Activated T-helper 2 cell treated with anti-CD3 and anti-CD28 coated beads, Interferon-gamma antibody, Interleukin-2, Interleukin-4, amounts not matched to agents 10 μg/mL and 5 μg/mL and 100 μg/mL, durations not matched to agents 14 hours and 24 hours and 36 hours (primary cell): Measurements from ENCODE around the gene POT1. TPM values are rescaled to one million over a fixed set of nuclear protein-coding genes. Genes with fewer than 3 reads are reported as not detected.
"Not testable (repeated sequence)": the region's sequence is repeated elsewhere in the genome, so short reads cannot be mapped to it uniquely, and the experiment has no call there.

Source experiments
- DNase-seq: peaks from one replicate; pipeline ENCODE4 v3.0.0; 2021; ENCODE audit warnings: low spot score
- H3K27ac Mint-ChIP-seq: one replicate; pipeline ENCODE4 v1.8.0; 2021; ENCODE audit warnings: mixed read lengths
- H3K27me3 Mint-ChIP-seq: one replicate; pipeline ENCODE4 v1.8.0; 2021; ENCODE audit warnings: low read depth, mixed read lengths
- H3K36me3 Mint-ChIP-seq: one replicate; pipeline ENCODE4 v1.8.0; 2021; ENCODE audit warnings: low read depth, mixed read lengths
- H3K4me1 Mint-ChIP-seq: one replicate; pipeline ENCODE4 v1.8.0; 2021; ENCODE audit warnings: low read depth, mixed read lengths
- H3K4me3 Mint-ChIP-seq: one replicate; pipeline ENCODE4 v1.8.0; 2021; ENCODE audit warnings: low read depth, mild to moderate bottlenecking, moderate library complexity, mixed read lengths
- H3K9me3 Mint-ChIP-seq: one replicate; pipeline ENCODE4 v1.8.0; 2021; ENCODE audit warnings: mixed read lengths
- intact Hi-C: fragments of 100-400 bp; cut with micrococcal nuclease; formaldehyde crosslinking; loops from one replicate; pipeline ENCODE4 v1.15.1; 2023
- total RNA-seq: library from RNA; stranded (reverse); gene quantifications from 2 replicates; pipeline ENCODE4 v1.2.3, GENCODE V29; 2022

Gene POT1, protein sequence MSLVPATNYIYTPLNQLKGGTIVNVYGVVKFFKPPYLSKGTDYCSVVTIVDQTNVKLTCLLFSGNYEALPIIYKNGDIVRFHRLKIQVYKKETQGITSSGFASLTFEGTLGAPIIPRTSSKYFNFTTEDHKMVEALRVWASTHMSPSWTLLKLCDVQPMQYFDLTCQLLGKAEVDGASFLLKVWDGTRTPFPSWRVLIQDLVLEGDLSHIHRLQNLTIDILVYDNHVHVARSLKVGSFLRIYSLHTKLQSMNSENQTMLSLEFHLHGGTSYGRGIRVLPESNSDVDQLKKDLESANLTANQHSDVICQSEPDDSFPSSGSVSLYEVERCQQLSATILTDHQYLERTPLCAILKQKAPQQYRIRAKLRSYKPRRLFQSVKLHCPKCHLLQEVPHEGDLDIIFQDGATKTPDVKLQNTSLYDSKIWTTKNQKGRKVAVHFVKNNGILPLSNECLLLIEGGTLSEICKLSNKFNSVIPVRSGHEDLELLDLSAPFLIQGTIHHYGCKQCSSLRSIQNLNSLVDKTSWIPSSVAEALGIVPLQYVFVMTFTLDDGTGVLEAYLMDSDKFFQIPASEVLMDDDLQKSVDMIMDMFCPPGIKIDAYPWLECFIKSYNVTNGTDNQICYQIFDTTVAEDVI
- 25.6 and 29.7 TPM in 2 replicates for total RNA-seq

- peak; percentile 95 for DNase-seq
- peak within 1 kb of the TSS; percentile 95 for H3K4me3 Mint-ChIP-seq
- H3K9me3 Mint-ChIP-seq, result no peaks in the 10 kb centered on the region
- H3K36me3 Mint-ChIP-seq, result peaks cover 19% of the 10 kb centered on the region
- peak within 1 kb of the TSS; percentile 95 for H3K27ac Mint-ChIP-seq
- H3K4me1 Mint-ChIP-seq, result peaks cover 33% of the 10 kb centered on the region
- intact Hi-C loops, result loop anchor here (10.0 kb wide), 1 partner anchor 1375 kb away; the partner anchor contains the start of gene NDUFA5
- peaks cover 9% of the 10 kb centered on the region for H3K27me3 Mint-ChIP-seq
These were observed at the start of gene POT1 for GRCh38 chr7:124929467-124930172. TSS of gene POT1 (minus strand) at chr7:124929825. CDS start at chr7:124897173, 32,652 bp downstream.

DNA sequence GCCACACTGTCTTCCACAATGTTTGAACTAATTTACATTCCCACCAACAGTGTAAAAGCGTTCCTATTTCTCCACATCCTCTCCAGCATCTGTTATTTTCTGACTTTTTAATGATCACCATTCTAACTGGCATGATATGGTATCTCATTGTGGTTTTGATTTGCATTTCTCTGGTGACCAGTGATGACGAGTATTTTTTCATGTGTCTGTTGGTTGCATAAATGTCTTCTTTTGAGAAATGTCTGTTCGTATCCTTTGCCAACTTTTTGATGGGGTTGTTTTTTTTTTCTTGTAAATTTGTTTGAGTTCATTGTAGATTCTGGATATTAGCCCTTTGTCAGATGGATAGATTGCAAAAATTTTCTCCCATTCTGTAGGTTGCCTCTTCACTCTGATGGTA is 45.5 kb upstream of the POT1 start:
- H3K9me3 Mint-ChIP-seq, H3K27ac Mint-ChIP-seq, H3K4me1 Mint-ChIP-seq, DNase-seq, H3K27me3 Mint-ChIP-seq, intact Hi-C loops, H3K4me3 Mint-ChIP-seq, H3K36me3 Mint-ChIP-seq: not testable (repeated sequence)

DNA sequence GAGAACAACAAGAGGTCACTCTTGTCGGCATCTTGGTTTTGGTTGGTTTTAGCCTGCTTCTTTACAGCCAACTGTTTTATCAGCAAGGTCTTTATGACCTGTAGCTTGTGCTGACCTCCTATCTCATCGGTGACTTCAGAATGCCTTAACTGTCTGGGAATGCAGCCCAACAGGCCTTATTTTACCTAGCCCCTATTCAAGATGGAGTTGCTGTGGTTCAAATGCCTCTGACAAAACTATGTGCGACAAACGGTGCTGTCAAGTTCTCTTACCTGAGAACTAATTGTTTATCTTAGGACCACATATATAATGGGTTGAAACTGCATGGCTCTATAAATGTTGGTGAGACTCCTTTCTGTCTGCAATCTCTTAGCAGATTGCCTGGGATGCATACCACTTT is 35.9 kb upstream of the POT1 start:
- no peaks in the 10 kb centered on the region for H3K36me3 Mint-ChIP-seq
- no peaks in the 10 kb centered on the region for H3K9me3 Mint-ChIP-seq
- H3K27me3 Mint-ChIP-seq, result no peaks in the 10 kb centered on the region
- H3K4me3 Mint-ChIP-seq, result no peak overlapping the region
- H3K4me1 Mint-ChIP-seq, result no peaks in the 10 kb centered on the region
- intact Hi-C loops, result no loop called here
- H3K27ac Mint-ChIP-seq, result no peak overlapping the region
- no peak for DNase-seq

DNA sequence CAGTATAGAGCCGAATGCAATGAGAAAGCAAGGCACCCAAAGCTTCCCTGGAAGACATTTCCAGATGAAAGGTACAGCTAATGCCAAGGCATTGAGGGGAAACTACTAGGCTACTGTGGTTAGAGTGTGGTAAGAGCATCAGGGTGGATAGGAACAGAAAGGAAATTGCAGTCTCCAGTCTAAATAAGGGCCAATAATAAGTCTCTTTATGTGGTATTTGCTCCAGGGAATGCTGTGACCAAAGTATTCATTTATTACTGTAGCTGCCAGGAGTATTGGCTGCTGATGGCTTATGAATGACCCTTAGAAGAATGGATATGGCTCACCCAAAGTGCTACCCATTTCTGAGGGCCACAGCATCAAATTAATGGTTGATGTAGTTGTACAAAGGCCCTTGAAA is 30.1 kb upstream of the POT1 start:
- H3K9me3 Mint-ChIP-seq, result peaks cover 11% of the 10 kb centered on the region
- H3K36me3 Mint-ChIP-seq, result no peaks in the 10 kb centered on the region
- H3K4me3 Mint-ChIP-seq, result no peak overlapping the region
- intact Hi-C loops, result no loop called here
- no peak overlapping the region for H3K27ac Mint-ChIP-seq
- no peaks in the 10 kb centered on the region for H3K27me3 Mint-ChIP-seq
- peaks cover 3% of the 10 kb centered on the region for H3K4me1 Mint-ChIP-seq
- DNase-seq, result no peak

DNA sequence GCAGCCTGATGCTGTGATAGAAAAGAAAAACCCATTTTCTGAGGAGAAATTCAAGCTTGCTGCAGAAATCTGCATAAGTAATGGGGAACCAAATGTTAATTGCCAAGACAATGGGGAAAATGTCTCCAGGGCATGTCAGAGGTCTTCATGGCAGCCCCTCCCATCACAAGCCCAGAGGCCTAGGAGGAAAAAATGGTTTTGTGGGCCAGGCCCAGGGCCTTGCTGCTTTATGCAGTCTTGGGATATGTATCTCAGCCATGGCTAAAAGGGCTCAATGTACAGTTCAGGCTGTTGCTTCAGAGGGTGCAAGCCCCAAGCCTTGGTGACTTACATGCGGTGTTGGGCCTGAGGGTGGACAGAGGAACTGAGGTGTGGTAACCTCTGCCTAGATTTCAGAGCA is 28.3 kb upstream of the POT1 start:
- H3K4me3 Mint-ChIP-seq, DNase-seq, H3K4me1 Mint-ChIP-seq, H3K27ac Mint-ChIP-seq, H3K36me3 Mint-ChIP-seq, intact Hi-C loops, H3K27me3 Mint-ChIP-seq: not testable (repeated sequence)
- H3K9me3 Mint-ChIP-seq, result peaks cover 11% of the 10 kb centered on the region

DNA sequence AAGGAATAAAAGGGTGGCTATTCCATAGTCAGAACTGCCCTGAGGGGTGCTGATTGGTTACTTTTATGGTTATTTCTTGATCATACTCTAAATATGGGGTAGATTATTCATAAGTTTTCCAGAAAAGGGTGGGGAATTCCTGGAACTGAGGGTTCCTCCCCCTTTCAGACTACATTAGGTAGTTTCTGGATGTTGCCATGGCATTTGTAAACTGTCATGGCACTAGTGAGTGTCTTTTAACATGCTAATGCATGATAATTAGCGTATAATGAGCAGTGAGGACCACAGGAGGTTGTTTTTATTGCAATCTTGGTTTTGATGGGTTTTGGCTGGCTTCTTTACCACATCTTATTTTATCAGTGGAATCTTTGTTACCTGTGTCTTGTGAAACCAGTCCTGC is 26.5 kb upstream of the POT1 start:
- H3K4me3 Mint-ChIP-seq, result no peak overlapping the region
- H3K27ac Mint-ChIP-seq, result no peak overlapping the region
- no peaks in the 10 kb centered on the region for H3K36me3 Mint-ChIP-seq
- peaks cover 3% of the 10 kb centered on the region for H3K4me1 Mint-ChIP-seq
- intact Hi-C loops, result no loop called here
- no peak for DNase-seq
- H3K9me3 Mint-ChIP-seq, result peaks cover 11% of the 10 kb centered on the region
- H3K27me3 Mint-ChIP-seq, result no peaks in the 10 kb centered on the region

DNA sequence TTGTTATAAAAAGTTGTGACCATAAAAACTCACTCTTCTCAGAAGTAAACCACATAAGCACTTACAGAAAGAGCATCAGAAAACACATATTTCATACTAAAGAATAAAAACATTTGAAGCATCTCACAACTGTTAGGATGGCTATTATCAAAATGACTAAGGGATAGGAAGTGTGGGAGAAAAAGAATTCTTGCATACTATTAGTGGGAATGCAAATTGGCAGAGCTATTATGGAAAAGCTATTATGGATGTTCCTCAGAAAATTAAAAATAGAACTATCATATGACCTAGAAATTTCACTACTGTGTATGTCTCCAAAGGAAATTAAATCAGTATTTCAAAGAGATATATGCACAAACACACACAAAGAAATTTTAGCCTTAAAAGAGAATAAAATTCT is 25.2 kb upstream of the POT1 start:
- peaks cover 11% of the 10 kb centered on the region for H3K9me3 Mint-ChIP-seq
- no peaks in the 10 kb centered on the region for H3K36me3 Mint-ChIP-seq
- H3K27me3 Mint-ChIP-seq, result no peaks in the 10 kb centered on the region
- DNase-seq, result no peak
- H3K4me3 Mint-ChIP-seq, result no peak overlapping the region
- intact Hi-C loops, result no loop called here
- peaks cover 3% of the 10 kb centered on the region for H3K4me1 Mint-ChIP-seq
- H3K27ac Mint-ChIP-seq, result no peak overlapping the region

DNA sequence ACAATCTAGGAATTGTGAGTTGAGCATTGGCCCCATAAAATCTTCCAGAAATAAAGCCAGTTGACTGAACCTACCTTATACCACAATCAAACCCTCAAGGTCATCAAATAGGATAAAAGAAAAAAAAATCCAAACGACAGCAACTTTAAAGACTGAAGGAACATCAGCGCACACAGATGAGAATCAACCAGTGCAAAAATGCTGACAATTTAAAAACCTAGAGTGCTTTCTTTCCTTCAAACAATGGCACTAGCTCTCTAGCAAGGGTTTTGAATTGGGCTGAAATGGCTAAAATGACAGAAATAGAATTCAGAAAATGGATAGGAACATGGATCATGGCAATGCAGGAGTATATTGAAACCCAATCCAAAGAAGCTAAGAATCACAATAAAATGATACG is 16.1 kb upstream of the POT1 start:
- Mint-ChIP-seq H3K27me3 (no peaks in the 10 kb centered on the region), H3K9me3 (no peaks in the 10 kb centered on the region), H3K4me3 (no peak overlapping the region), H3K27ac (no peak overlapping the region), H3K36me3 (no peaks in the 10 kb centered on the region), H3K4me1 (peaks cover 2% of the 10 kb centered on the region)
- intact Hi-C loops, result no loop called here
- no peak for DNase-seq

GRCh38 chr7:124943472-124943871 is 13.8 kb upstream of the POT1 start:
- Mint-ChIP-seq H3K4me1 (peaks cover 2% of the 10 kb centered on the region), H3K27ac (no peak overlapping the region), H3K27me3 (no peaks in the 10 kb centered on the region), H3K4me3 (no peak overlapping the region), H3K9me3 (no peaks in the 10 kb centered on the region), H3K36me3 (no peaks in the 10 kb centered on the region)
- intact Hi-C loops, result no loop called here
- DNase-seq, result no peak

GRCh38 chr7:124942399-124942798 is 12.8 kb upstream of the POT1 start:
- no peak overlapping the region for H3K4me3 Mint-ChIP-seq
- no peaks in the 10 kb centered on the region for H3K9me3 Mint-ChIP-seq
- peaks cover 2% of the 10 kb centered on the region for H3K27me3 Mint-ChIP-seq
- H3K4me1 Mint-ChIP-seq, result peaks cover 2% of the 10 kb centered on the region
- no peaks in the 10 kb centered on the region for H3K36me3 Mint-ChIP-seq
- H3K27ac Mint-ChIP-seq, result no peak overlapping the region
- intact Hi-C loops, result no loop called here
- DNase-seq, result no peak

DNA sequence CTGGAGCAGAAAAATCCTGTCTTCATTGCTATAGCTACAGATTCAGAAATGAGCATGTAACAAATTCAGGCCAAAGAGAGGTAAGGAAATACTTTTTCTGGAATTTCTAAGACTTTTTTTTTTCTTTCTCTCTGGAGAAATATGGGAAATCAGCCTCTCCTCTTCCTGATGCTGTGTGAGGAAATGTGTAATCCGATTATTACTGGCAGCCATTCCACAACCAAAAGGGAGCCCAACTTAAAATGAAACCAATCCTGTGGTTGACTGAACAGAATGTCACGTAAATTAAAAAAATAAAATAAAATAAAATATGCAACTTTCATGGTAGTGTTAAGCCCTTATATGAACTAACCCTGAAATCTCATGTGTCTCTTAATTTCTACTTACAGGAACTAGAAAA is 10.7 kb upstream of the POT1 start:
- peaks cover 2% of the 10 kb centered on the region for H3K4me1 Mint-ChIP-seq
- no peaks in the 10 kb centered on the region for H3K36me3 Mint-ChIP-seq
- no peak for DNase-seq
- intact Hi-C loops, result no loop called here
- no peak overlapping the region for H3K4me3 Mint-ChIP-seq
- no peak overlapping the region for H3K27ac Mint-ChIP-seq
- peaks cover 2% of the 10 kb centered on the region for H3K27me3 Mint-ChIP-seq
- no peaks in the 10 kb centered on the region for H3K9me3 Mint-ChIP-seq

DNA sequence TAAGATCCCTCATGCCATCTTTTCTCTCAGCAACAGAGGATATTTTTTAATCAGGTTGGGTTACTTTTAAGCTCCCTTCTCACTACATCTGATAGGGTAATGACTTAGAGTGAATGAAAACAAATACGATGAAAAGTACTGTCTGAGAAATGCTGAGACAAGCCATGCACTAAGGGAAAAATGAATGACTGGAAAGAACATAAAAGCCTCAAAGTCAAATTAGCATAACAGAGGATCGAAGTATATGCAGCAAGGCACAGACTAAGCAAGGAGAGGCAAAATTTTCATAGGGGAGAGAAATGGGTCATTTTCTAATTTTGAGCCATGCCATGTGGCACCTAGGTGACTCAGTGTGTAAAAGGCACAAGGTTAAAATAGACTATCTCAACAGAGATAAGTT is 8.5 kb upstream of the POT1 start:
- Mint-ChIP-seq H3K9me3 (no peaks in the 10 kb centered on the region), H3K27me3 (peaks cover 2% of the 10 kb centered on the region), H3K27ac (no peak overlapping the region), H3K4me3 (no peak overlapping the region), H3K4me1 (peaks cover 2% of the 10 kb centered on the region), H3K36me3 (no peaks in the 10 kb centered on the region)
- intact Hi-C loops, result no loop called here
- DNase-seq, result no peak

DNA sequence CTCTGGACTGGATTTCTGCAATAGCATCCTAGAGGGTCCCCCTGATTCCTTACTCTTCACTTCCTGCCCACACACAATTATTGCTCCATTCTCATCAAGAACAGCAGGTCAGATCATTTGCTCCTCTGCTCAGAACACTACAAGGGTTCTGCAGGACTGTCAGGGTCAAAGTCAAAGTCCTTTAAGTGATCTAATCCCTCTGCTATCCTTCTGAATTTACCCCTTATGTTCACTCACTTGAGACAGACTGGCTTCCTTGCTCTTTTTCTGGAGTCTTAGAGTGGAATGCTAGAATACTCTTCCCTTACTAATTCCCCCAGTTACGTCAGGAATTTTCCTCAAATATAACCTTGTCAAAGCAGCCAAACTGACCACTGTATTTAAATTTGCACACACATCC is 7.5 kb upstream of the POT1 start:
- DNase-seq, result no peak
- H3K4me3 Mint-ChIP-seq, result no peak overlapping the region
- H3K9me3 Mint-ChIP-seq, result no peaks in the 10 kb centered on the region
- peaks cover 2% of the 10 kb centered on the region for H3K4me1 Mint-ChIP-seq
- intact Hi-C loops, result no loop called here
- H3K27me3 Mint-ChIP-seq, result peaks cover 4% of the 10 kb centered on the region
- no peaks in the 10 kb centered on the region for H3K36me3 Mint-ChIP-seq
- no peak overlapping the region for H3K27ac Mint-ChIP-seq
